Tibial nerve (tissue), 4 donors: Measurements from ENCODE around the gene APOC1. TPM values are rescaled to one million over a fixed set of nuclear protein-coding genes. Genes with fewer than 3 reads are reported as not detected.

ENCODE experiments used
- DNase-seq, 2 donors: peaks; one replicate each; pipeline ENCODE4 v3.0.0-alpha.2; 2019; ENCODE audit warnings: low spot score in 2 of 2
- H3K27ac ChIP-seq, 4 donors: fragments of 200-600 bp; sonication (generic) in 3 of 4; one replicate each; pipeline ENCODE4 v1.5.1; 2017 to 2019; ENCODE audit warnings: mild to moderate bottlenecking in 1 of 4
- H3K27me3 ChIP-seq, 2 donors: fragments of 200-600 bp; sonication (generic) in 1 of 2; one replicate each; pipeline versions ENCODE4 v1.5.1 to v1.6.0; 2017 to 2019
- H3K36me3 ChIP-seq, 3 donors: fragments of 200-600 bp; sonication (generic); one replicate each; pipeline ENCODE4 v1.5.1; 2018 to 2019
- H3K4me1 ChIP-seq, 4 donors: fragments of 200-600 bp; sonication (generic) in 3 of 4; one replicate each; pipeline ENCODE4 v1.5.1; 2017 to 2019
- H3K4me3 ChIP-seq, 4 donors: fragments of 200-600 bp; sonication (generic) in 3 of 4; one replicate each; pipeline ENCODE4 v1.5.1; 2017 to 2019; ENCODE audit warnings: mild to moderate bottlenecking in 1 of 4, moderate library complexity in 1 of 4
- H3K9me3 ChIP-seq, 4 donors: fragments of 200-600 bp; sonication (generic) in 3 of 4; one replicate each; pipeline ENCODE4 v1.5.1; 2017 to 2019
- EP300 ChIP-seq, 2 donors: sonication (generic); formaldehyde crosslinking; IDR thresholded peaks; one replicate each; pipeline ENCODE4 v1.6.1; 2017; ENCODE audit warnings: antibody characterized with exemption in 2 of 2, mild to moderate bottlenecking in 1 of 2
- POLR2A ChIP-seq, 2 donors: fragments of 450-650 bp; IDR thresholded peaks; one replicate each; pipeline ENCODE4 v1.6.1; 2017; ENCODE audit warnings: antibody characterized with exemption in 2 of 2, mild to moderate bottlenecking in 2 of 2, moderate library complexity in 2 of 2
- WGBS, 2 donors: methylation state at CpG; one replicate each; pipeline ENCODE4 v1.1.5; 2018; 5-methylcytosine and 5-hydroxymethylcytosine counted together
- total RNA-seq, 4 donors: library from RNA; depleted of rRNA; stranded (reverse); fragments of >200 nt; gene quantifications; one replicate each; pipeline ENCODE4 v1.1.0, GENCODE V29; 2016
- TF ChIP-seq, protein P1 (sequence below), 5 experiments: fragments of 200-600 bp in 3 of 5; fragments of 450-650 bp in 2 of 5; sonication (generic) in 3 of 5; IDR thresholded peaks; one replicate each; pipeline ENCODE4 v1.5.1; 2016 to 2019; ENCODE audit warnings: antibody characterized with exemption in 5 of 5, mild to moderate bottlenecking in 3 of 5, moderate library complexity in 2 of 5

APOC1 gene
- total RNA-seq, 4 donors from 2014 or later: 17.2 to 213 (median 49.9) TPM

DNA sequence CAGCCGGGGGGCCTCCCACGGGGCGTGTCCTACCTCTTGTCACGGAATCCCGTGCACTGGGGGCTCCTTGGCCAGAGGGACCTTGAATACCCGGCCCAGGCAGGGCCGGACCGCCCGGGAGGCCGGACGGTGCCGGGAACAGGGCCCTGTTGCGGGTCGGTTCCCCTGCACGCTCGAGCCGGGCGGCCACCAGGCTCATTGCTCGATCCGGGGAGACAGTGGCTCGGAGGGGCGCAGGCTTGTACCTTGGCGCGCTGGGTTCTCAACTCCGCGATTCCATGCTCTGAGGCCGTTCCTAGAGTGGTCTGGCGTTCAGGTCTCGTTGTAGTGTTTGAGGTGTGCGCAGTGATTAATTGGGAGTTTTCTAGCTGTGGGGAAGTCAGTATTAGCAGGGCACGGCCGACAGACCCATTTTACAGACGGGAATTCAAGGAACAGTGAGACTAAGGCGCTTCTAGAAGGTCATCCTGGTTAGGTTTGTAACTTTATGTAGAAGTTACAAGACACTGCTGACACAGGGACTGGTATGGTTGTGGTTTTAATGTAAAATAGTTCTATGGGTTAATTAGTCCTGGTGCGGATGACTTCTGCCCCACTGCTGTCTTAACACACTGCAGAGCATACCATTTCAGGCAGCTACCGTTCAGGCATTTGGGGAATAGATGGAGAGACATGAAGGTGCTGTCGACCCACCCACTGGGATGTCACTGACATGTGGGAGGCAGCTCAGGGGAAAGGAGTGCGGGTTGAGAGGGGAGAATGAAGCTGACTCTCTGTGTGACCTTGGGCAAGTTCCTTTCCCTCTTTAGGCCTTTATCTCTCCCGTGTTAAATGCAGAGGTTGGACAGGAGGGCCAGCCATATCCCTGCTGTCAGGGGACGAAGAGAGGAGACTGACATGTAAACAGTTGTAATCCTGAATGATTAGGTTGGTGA is 41.4 kb downstream of the APOC1 start:
- H3K4me1 ChIP-seq: peaks cover 0 to 82% (median 34%) of the 10 kb centered on the region in 4 donors
- H3K27me3 ChIP-seq: no peaks in the 10 kb centered on the region
- H3K4me3 ChIP-seq: peak overlapping the region; percentile 64 to 100 (median 72)
- DNase-seq: no peak
- peaks cover 0 to 9% (median 2%) of the 10 kb centered on the region in 3 donors for H3K36me3 ChIP-seq
- peak overlapping the region; percentile 25 to 97 (median 80) for H3K27ac ChIP-seq
- TF ChIP-seq, protein P1, sequence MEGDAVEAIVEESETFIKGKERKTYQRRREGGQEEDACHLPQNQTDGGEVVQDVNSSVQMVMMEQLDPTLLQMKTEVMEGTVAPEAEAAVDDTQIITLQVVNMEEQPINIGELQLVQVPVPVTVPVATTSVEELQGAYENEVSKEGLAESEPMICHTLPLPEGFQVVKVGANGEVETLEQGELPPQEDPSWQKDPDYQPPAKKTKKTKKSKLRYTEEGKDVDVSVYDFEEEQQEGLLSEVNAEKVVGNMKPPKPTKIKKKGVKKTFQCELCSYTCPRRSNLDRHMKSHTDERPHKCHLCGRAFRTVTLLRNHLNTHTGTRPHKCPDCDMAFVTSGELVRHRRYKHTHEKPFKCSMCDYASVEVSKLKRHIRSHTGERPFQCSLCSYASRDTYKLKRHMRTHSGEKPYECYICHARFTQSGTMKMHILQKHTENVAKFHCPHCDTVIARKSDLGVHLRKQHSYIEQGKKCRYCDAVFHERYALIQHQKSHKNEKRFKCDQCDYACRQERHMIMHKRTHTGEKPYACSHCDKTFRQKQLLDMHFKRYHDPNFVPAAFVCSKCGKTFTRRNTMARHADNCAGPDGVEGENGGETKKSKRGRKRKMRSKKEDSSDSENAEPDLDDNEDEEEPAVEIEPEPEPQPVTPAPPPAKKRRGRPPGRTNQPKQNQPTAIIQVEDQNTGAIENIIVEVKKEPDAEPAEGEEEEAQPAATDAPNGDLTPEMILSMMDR (IDR thresholded peaks at IDR 0.05): no peak
- TF ChIP-seq POLR2A (IDR thresholded peaks at IDR 0.05) (no peak), EP300 (IDR thresholded peaks at IDR 0.05) (no peak)
- no peaks in the 10 kb centered on the region for H3K9me3 ChIP-seq
- WGBS, 2 donors: 3% methylated on average over 35 to 39 of the region's 40 CpGs

DNA sequence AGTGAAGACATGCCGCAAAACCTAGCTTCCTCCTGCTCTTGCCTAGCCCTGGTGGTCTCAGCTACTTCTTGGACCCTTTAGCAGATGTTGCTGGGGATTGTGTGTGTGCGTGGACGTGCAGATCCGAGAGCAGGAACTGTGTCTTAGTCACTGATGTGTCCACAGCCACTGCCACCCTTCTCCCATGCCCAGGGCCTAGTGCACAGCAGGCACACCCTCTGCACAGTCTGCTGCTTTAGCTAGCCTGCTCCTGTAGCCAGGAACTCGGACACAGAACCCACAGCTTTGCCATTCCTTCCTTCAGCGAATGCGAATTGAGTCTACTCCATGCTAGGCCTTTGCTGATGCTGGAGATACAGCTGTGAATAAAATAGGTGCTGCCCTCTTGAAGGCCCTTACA is 43.1 kb downstream of the APOC1 start:
- DNase-seq: no peak
- TF ChIP-seq, protein P1 (IDR thresholded peaks at IDR 0.05): no peak
- TF ChIP-seq POLR2A (IDR thresholded peaks at IDR 0.05) (no peak), EP300 (IDR thresholded peaks at IDR 0.05) (no peak)
- H3K27ac ChIP-seq: no peak overlapping the region
- H3K9me3 ChIP-seq: no peaks in the 10 kb centered on the region
- no peaks in the 10 kb centered on the region for H3K27me3 ChIP-seq
- H3K4me1 ChIP-seq: peaks cover 0 to 73% (median 25%) of the 10 kb centered on the region in 4 donors
- 72 to 85% methylated on average over 7 of the region's 7 CpGs for WGBS, 2 donors
- no peak overlapping the region for H3K4me3 ChIP-seq
- H3K36me3 ChIP-seq: peaks cover 0 to 27% (median 2%) of the 10 kb centered on the region in 3 donors

GRCh38 chr19:44958090-44958489 is 43.7 kb downstream of the APOC1 start:
- no peak for DNase-seq
- Histone ChIP-seq H3K36me3 (peaks cover 0 to 33% (median 2%) of the 10 kb centered on the region in 3 donors), H3K27ac (no peak overlapping the region), H3K27me3 (no peaks in the 10 kb centered on the region), H3K9me3 (no peaks in the 10 kb centered on the region), H3K4me3 (no peak overlapping the region), H3K4me1 (peaks cover 0 to 71% (median 25%) of the 10 kb centered on the region in 4 donors)
- no peak for TF ChIP-seq POLR2A (IDR thresholded peaks at IDR 0.05)
- TF ChIP-seq EP300 (IDR thresholded peaks at IDR 0.05): no peak
- TF ChIP-seq, protein P1 (IDR thresholded peaks at IDR 0.05): no peak
- WGBS, 2 donors: 72 to 73% methylated on average over 9 of the region's 9 CpGs

DNA sequence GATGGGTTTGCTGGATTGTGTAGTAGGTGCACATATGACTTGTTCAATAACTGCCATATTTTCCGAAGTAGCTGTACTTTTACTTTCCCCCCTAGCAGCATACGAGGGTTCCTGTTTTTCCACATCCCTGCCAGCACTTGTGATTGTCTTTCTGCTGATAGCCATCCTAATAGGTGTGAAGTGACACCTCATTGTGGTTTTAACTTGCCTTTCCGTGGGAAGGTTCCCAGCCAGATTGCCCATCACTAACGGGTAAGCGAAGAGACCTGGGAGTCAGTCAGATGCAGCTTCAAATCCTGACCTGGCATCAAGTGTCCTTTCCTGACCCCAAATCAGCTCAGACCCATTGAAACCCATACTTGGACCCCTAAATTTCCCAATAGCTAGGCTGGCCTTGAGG is 45.3 kb downstream of the APOC1 start:
- WGBS, 2 donors: 72 to 87% methylated on average over 5 of the region's 5 CpGs
- no peak for DNase-seq
- TF ChIP-seq, protein P1 (IDR thresholded peaks at IDR 0.05): no peak
- TF ChIP-seq POLR2A (IDR thresholded peaks at IDR 0.05): no peak
- TF ChIP-seq EP300 (IDR thresholded peaks at IDR 0.05): no peak
- Histone ChIP-seq H3K4me3 (no peak overlapping the region), H3K4me1 (peaks cover 0 to 58% (median 21%) of the 10 kb centered on the region in 4 donors), H3K36me3 (peaks cover 0 to 49% (median 2%) of the 10 kb centered on the region in 3 donors), H3K9me3 (no peaks in the 10 kb centered on the region), H3K27ac (no peak overlapping the region), H3K27me3 (no peaks in the 10 kb centered on the region)
